HG03280 (cell line): ENCODE results near the gene ANKRD16.
"Not testable (repeated sequence)": the region's sequence is repeated elsewhere in the genome, so short reads cannot be mapped to it uniquely, and the experiment has no call there.

Experiments used
- ATAC-seq: cut with Tn5 transposase; IDR thresholded peaks from one replicate; pipeline ENCODE4 v1.9.1; 2021; ENCODE audit warnings: mild to moderate bottlenecking, moderate library complexity; ENCODE audit not compliant: unreplicated experiment

ANKRD16 gene

DNA sequence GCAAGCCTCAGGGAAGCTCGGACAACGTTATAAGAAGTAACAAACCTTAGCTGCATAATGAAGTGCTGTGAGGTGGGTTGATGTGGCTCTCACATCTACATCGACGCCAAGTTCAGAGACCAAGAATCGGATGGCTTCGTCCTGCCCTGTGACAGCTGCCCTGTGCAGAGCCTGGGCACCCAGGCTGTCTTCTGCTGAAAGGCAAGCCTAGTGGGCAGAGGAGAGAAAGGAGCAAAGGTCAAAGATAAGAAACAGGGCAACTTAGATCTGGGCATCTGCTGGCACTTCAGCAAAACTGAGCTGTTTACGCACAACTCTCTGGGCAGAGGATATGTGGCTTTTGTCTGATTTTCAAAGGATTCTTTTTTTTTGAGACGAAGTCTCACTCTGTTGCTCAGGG, 6.7 kb downstream of the ANKRD16 start:
- no peak for ATAC-seq

DNA sequence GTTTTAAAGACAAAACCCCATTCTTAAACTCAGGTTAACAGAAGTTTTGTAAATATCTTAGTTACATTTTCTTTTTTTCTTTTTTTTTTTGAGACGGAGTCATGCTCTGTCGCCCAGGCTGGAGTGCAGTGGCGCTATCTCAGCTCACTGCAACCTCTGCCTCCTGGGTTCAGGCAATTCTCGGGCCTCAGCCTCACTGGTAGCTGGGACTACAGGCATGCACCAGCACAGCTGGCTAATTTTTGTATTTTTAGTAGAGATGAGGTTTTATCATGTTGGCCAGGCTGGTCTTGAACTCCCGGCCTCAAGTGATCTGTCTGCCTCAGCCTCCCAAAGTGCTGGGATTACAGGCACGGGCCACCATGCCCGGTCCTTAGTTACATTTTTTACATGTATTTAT, 12.7 kb downstream of the ANKRD16 start:
- not testable (repeated sequence) for ATAC-seq

DNA sequence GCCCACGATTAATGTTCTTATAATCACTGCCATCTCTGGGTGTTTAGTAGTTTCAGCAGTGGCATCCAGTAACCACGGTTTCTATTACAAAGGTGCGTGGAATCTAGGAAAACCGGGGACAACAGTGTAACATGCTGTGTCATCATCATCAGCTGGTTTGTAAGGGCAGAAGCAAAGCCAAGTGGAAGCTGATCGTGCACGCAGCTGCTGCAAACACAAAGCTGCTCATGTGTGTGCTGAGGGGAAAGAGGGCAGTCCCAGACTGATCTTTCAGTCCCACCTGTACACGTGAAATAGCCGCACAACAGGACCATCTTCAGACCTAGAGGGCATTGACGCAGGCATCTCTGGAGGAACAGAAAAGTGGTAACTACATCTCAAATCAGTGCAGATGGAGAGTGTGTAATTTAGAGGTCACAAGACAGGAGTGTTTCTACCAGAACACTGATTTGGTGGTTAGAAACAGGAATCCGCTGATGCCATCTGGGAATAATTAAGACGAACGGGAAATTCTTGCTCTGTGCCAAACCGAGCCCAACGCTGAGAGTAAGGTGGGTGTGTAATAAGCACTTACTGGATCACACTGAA, 13.4 kb downstream of the ANKRD16 start:
- no peak for ATAC-seq

DNA sequence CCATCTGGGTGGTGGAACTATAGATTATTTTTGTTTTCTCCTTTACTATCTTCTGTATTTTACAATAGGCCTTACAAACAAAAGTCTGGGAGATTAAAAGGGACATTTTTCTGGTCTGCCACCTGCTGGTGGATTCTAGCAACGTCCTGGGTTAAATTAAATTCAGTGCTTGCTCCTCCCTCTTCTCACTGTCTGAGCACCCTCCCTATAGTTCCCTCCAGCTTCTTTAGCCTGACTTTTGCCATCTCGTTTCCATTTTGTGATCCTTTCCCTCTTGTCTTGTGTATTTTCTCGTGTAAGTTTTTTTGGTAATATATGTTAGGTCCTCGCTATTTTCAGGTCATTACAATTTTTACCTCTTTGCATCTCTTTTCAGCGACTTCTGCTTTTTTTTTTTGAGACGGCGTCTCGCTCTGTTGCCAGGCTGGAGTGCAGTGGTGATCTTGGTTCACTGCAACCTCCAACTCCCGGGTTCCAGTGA, 16.1 kb downstream of the ANKRD16 start:
- ATAC-seq: no peak

DNA sequence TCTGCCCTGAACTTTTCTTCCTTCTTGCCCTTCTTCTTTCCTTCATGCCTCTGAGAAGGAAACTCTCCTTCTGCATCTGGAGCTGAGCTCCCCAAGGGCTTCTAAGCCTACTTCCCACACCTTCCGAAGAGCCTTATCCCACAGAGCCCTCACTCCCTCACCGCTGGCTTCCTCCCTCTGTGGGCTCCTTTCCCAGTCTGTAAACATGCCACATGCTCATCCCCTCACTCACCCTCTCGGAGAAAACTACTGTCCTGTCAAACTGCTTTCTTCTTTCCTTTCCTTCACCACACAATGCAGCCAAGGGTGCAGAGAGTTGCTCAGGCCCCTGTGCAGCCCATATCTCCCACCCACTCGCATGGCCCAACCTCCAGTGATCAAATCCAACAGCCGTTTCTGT, 18.1 kb downstream of the ANKRD16 start:
- ATAC-seq: no peak

DNA sequence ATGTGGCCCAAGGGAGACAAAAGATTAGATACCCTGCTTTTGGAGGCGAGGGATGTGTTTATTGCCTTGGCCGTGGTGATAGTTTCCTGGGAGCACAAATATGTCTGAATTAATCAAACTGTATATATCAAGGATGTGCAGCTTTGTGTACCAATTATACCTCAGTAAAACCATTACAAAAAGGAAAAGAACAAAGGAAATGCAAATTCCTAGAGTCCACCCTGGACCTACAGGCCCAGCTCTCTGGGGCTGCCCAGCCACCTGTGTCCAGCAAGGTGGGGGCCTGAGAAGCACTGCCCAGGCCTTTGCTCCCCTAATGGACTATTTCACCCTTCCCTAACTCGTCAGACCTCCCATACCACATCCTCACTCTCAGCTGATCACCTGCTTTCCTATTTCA, 20.5 kb downstream of the ANKRD16 start:
- no peak for ATAC-seq

DNA sequence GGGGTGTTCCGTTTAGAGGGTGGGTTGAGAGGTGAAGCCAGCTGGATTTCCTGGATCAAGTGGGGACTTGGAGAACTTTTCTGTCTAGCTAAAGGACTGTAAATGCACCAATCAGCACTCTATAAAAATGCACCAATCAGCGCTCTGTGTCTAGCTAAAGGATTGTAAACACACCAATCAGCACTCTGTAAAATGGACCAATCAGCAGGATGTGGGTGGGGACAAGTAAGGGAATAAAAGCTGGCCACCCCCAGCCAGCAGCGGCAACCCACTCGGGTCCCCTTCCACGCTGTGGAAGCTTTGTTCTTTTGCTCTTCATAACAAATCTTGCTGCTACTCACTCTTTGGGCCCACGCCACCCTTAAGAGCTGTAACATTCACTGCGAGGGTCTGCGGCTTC, 21.3 kb downstream of the ANKRD16 start:
- ATAC-seq: not testable (repeated sequence)

DNA sequence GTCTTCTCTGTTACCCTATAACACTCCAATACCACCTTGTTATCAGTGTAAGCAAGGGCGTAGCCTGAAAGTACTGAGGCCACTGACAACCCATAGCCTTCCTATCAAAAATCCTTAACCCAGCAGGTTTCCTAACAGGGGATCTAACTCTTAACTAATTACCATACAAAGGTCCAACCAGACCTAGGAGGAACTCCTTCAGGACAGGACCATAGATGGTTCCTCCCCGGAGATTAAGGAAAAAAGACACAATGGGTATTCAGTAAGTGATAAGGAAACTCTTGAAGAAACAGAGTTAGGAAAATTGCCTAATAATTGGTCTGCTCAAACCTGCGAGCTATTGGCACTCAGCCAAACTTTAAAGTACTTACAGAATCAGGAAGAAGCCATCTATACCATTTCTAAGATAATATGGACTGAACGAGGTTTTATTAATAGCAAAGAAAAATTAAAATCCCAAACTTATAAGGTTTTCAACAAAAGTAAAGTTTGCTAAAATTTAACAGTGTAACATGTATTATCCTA, 22.5 kb downstream of the ANKRD16 start:
- ATAC-seq: not testable (repeated sequence)

DNA sequence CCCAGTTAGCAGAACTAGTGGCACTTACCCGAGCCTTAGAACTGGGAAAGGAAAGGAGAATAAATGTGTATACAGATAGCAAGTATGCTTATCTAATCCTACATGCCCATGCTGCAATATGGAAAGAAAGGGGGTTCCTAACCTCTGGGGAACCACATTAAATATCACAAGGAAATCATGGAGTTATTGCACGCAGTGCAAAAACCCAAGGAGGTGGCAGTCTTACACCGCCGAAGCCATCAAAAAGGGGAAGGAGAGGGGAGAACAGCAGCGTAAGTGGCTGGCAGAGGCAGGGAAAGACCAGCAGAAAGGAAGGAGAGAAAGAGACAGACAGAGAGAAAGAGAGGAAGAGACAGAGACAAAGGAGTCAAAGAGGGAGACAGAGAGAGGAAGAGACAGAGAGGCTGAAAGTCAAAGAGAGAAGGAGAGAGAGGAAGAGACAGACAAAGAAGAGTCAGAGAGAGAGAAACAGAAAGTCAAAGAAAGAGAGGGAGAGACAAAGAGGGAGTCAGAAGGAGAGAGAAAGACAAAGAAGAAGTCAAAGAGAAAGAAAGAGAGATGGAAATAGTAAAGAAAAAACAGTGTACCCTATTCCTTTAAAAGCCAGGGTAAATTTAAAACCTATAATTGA, 23.1 kb downstream of the ANKRD16 start:
- ATAC-seq: not testable (repeated sequence)

DNA sequence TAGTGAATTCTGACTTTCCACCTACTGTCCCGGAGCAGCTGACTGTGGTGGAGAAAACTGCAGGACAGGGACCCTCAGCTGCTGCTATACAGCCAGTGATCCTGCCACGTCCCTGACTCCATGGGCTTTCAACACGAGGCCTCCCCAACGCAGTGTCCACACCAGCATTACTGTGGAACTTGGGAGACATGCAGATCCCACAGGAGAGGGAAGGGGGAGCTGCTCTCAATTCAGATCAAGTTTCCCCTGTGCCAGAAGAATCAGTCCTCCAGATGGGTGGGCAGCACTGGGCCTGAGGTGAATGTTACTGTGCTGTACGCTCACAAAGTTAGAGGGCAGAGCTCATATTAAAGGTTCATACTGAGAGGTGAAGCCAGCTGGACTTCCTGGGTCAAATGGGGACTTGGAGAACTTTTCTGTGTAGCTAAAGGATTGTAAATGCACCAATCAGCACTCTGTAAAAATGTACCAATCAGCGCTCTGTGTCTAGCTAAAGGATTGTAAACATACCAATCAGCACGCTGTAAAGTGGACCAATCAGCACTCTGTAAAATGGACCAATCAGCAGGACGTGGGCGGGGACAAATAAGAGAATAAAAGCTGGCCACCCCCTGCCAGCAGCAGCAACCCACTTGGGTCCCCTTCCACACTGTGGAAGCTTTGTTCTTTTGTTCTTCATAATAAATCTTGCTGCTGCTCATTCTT, 26.6 kb downstream of the ANKRD16 start:
- ATAC-seq: not testable (repeated sequence)

DNA sequence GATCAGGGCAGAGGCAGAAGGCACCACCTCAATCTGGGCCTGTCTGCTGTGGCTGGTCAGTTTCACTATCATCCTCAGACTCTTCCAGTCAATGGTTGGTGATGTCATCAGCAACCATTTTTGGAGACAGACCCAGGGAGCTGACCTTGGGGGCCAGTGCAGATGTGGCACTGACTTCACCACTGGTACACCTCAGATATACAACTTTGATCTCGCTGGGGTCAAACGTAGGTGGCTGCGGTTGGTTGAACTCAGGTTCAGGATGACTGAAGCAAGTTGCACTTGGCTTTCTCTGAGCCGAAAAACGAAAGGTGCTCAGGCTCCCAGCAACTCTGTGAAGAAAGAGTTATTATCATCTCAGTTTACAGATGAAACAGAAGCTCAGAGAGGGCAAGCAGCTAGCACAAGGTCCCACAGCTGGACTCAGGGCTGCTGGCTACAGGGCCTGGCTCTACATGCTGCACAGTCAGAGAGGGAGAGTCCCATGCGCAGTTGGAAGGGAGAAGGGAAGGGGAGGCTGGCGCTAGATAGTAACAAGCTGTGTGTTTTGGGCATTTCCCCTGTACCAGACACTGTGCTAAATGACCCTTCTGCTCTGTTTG, 27.2 kb downstream of the ANKRD16 start:
- peak; percentile 95 for ATAC-seq

DNA sequence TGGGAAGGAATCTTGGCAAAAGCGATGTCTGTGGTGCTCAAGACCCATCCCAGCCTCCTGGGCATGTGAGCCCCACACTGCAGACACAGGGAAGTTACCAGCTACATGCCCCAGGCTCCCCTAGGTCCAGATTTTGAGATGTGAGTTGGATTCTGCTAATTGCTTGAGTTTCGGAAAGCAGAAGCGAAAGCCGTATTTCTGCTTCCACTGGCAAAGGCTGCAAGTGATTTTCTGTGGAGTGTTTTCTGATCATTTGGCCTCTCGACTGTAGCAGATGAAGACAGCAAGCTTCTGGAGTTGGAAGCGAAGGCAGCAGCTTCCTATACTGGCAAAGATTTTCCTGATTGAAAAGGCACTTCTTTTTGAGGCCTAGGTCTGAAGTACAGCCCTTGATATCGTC, 29.6 kb downstream of the ANKRD16 start:
- ATAC-seq: no peak

DNA sequence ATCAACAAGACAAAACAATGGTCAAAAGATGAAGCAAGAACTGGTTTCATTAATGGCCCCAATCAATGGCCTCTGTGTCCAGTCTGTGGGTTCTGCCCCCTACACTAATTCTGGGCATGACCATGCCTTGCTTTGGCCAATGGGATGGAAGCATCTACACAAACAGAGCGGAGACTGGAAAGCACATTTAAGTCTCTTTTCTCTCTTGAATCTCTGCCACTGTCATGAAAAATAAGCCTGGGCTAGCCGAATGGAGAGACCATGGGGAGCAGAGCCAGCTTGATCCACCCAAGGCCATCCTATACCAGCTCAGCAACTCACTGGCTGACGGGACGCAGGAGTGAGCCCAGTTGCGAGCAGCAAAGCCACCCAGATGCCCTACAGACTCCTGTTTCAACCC, 30.9 kb downstream of the ANKRD16 start:
- ATAC-seq: no peak

DNA sequence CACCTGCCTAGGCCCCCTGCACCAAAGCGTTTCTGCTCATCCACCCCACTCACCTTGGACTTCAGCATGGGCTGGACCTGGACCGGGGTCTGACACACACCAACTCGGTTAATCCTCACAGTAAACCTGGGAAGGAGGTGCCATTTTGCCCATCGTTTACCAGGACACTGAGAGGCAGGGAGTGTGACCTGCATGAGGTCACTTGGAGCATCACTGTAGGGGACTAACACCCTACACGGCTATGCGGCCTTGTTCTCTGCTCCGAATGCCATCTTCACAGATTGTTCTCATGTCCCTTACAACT, 33.0 kb downstream of the ANKRD16 start:
- ATAC-seq: no peak

DNA sequence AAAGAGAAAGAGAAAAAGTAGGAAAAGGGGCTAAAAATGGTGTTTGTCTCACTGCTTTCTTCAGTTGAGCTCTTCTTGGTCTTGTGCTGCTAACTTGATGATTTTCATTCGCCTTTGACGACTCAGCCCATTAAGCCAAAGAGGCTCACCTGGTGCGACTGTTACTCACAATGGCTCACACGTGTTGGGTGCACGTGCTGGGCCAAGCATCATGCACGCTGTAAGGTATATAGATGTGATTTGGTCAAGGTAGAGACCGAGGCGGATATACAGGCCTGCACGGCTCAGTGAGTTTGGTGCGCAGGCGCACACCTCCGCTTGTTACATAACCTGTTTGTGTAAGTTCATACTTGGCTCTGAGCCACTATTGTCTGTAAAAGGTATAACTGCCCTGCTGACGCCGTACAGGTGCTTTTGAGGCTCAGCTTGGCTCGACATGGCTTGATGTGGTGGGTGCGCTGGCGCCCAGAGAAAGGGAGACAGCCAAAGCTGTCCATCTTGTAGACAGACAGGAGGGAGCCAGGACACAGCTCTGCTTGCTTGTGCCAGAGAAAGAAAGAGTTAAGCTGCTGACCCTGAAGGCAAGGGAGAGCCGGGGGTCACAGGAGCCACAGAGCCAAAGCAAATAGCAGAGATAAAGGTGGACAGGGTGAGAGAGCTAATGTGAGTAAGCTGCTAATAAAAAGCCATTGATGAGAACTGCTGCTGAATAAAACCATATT, 33.6 kb downstream of the ANKRD16 start:
- no peak for ATAC-seq

DNA sequence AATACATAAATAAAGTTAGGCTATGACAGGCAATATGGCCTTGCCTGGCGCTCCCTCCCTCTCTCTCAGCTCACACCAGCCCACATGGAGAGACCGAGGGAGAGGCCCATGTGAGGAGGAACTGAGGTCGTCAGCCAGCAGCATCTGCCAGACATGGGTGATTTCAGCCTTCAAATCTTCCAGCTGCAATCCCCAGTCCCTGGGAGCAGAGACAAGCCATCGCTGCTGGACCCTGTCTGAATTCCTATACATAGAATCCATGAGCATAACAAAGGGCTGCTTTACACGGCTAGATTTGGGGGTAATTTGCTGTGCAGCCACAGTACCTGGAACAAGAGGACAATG, 35.6 kb downstream of the ANKRD16 start:
- no peak for ATAC-seq

DNA sequence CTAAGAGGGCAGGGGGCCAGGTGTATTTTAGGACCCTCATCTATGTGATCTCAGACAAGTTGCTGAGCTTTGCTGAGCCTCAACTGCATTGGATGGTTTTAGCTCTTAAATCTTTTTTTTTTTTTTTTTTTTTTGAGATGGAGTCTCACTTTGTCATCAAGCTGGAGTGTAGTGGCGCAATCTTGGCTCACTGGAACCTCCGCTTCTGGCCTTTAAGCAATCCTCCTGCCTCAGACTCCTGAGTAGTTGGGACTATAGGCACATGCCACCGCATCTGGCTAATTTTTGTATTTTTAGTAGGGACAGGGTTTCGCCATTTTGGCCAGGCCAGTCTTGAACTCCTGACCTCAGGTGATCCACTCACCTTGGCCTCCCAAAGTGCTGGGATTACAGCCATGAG, 43.0 kb downstream of the ANKRD16 start:
- ATAC-seq: not testable (repeated sequence)

DNA sequence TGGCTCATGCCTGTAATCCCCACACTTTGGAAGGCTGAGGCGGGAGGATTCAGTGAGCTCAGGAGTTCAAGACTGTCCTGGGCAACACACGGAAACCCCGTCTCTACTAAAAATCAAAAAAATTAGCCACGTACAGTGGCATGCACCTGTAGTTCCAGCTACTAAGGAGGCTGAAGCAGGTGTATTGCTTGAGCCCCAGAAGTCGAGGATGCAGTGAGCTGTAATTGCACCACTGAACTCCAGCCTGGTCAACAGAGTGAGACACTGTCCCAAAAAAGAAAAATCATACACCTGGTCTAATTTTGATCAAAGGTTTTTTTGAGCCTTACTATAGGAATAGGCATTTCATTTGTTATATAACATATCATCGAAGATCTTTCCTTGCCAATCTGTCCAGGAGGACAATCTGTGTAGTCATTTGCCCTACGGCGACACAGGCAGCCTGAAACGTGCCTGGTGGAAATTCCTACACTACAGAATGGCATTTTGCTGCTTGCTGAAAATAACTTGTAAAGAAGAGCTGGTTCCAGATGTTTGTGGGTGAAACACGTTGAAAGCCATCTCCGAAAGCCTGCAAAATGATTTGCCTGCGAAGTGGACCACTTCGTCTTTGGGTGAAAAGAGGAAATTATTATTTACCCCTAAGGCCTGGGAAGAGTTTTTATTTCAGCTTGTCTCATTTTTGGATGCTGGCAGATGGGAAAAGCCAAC, 45.2 kb downstream of the ANKRD16 start:
- ATAC-seq: no peak

DNA sequence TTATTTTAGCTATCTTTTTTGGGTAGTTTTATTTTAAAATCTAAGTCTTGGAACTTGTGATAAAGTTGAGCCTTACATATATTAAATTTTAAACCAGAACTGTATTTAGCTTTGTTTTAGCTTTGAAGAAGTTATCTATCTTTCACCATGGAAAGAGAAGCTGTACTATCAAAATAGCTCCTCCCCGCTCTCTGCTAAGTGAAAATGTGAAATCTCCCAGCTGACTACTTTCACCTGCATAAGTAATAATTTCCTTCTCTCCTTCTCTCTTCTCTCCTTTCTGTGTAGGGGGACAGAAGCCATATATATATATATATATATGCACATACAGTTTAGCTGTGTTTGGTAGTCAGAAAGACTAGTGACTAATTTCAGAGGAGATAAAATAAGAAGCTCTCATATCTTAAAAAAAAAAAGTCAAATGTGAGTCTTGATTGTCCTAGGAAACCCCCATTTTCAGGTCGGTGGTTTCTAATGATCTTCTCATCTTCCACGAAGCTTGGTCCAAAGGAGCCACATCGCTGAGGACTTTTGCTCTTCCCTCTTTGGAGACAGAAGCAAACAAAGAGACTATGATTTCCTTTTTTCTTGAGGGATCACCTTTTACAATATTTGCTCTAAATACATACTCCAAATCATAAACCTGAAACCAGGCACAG, 45.9 kb downstream of the ANKRD16 start:
- ATAC-seq: no peak

DNA sequence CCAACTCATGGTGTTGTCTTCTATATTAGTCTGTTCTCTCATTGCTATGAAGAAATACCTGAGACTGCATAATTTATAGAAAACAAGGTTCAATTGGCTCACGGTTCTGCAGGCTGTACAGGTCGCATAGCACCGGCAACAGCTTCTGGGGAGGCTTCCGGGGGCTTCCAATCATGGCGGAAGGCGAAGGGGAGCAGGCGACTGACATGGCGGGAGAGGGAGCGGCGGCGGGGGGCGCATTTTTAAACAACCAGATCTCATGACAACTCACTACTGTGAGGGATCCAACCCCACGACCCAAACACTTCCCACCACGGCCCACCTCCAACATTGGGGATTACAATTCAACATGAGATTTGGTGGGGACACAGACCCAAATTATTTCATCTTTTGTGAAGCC, 47.7 kb downstream of the ANKRD16 start:
- ATAC-seq: no peak
